Renal cortex interstitium (tissue), 15 donors: Measurements from ENCODE around the gene TMEM164. TPM values are rescaled to one million over a fixed set of nuclear protein-coding genes. Genes with fewer than 3 reads are reported as not detected.
"Not testable (repeated sequence)": the region's sequence is repeated elsewhere in the genome, so short reads cannot be mapped to it uniquely, and the experiment has no call there.

Experiments used
- DNase-seq, 11 donors: peaks; one replicate each; pipeline ENCODE4 v3.0.0-alpha.2; 2013; ENCODE audit warnings: low read depth in 9 of 11, low spot score in 4 of 11; ENCODE audit errors: extremely low read depth in 1 of 11
- long read RNA-seq, 16 experiments: transcript quantifications; one replicate each; lab custom pipeline, GENCODE V29; 2026
- polyA plus RNA-seq, 3 donors: library from polyadenylated mRNA; unstranded; fragments of 120-200 nt; gene quantifications; one replicate each; pipeline ENCODE4 v1.2.1, GENCODE V29; 2013; ENCODE audit not compliant: insufficient read length in 3 of 3

The TMEM164 gene
- 10 to 100 TPM; 36.6 to 40.8 (median 37.1) TPM for polyA plus RNA-seq
- long read RNA-seq, donor 1, full-length matches to known transcripts = 2 of 2 reads
- long read RNA-seq, donor 1, partial matches to known transcripts = 0 of 2 reads
- long read RNA-seq, donor 1, other reads (novel, unspliced or antisense) = 0 of 2 reads
- long read RNA-seq, donor 2, full-length matches to known transcripts = 4 of 4 reads
- long read RNA-seq, donor 2, partial matches to known transcripts = 0 of 4 reads
- long read RNA-seq, donor 2, other reads (novel, unspliced or antisense) = 0 of 4 reads
- long read RNA-seq, donor 3, full-length matches to known transcripts = 5 of 12 reads
- long read RNA-seq, donor 3, partial matches to known transcripts = 7 of 12 reads
- long read RNA-seq, donor 3, other reads (novel, unspliced or antisense) = 0 of 12 reads
- long read RNA-seq, donor 4, full-length matches to known transcripts = 1 of 1 reads
- long read RNA-seq, donor 4, partial matches to known transcripts = 0 of 1 reads
- long read RNA-seq, donor 4, other reads (novel, unspliced or antisense) = 0 of 1 reads
- long read RNA-seq, donor 5, full-length matches to known transcripts = 7 of 7 reads
- long read RNA-seq, donor 5, partial matches to known transcripts = 0 of 7 reads
- long read RNA-seq, donor 5, other reads (novel, unspliced or antisense) = 0 of 7 reads
- long read RNA-seq, donor 6, full-length matches to known transcripts = 5 of 5 reads
- long read RNA-seq, donor 6, partial matches to known transcripts = 0 of 5 reads
- long read RNA-seq, donor 6, other reads (novel, unspliced or antisense) = 0 of 5 reads
- long read RNA-seq, donor 7, full-length matches to known transcripts = 4 of 4 reads
- long read RNA-seq, donor 7, partial matches to known transcripts = 0 of 4 reads
- long read RNA-seq, donor 7, other reads (novel, unspliced or antisense) = 0 of 4 reads
- long read RNA-seq, donor 8, full-length matches to known transcripts = 6 of 6 reads
- long read RNA-seq, donor 8, partial matches to known transcripts = 0 of 6 reads
- long read RNA-seq, donor 8, other reads (novel, unspliced or antisense) = 0 of 6 reads
- long read RNA-seq, donor 9, full-length matches to known transcripts = 3 of 3 reads
- long read RNA-seq, donor 9, partial matches to known transcripts = 0 of 3 reads
- long read RNA-seq, donor 9, other reads (novel, unspliced or antisense) = 0 of 3 reads
- long read RNA-seq, donor 10, full-length matches to known transcripts = 3 of 3 reads
- long read RNA-seq, donor 10, partial matches to known transcripts = 0 of 3 reads
- long read RNA-seq, donor 10, other reads (novel, unspliced or antisense) = 0 of 3 reads
- long read RNA-seq, donor 11, full-length matches to known transcripts = 3 of 3 reads
- long read RNA-seq, donor 11, partial matches to known transcripts = 0 of 3 reads
- long read RNA-seq, donor 11, other reads (novel, unspliced or antisense) = 0 of 3 reads
- long read RNA-seq, donor 12, full-length matches to known transcripts = 1 of 1 reads
- long read RNA-seq, donor 12, partial matches to known transcripts = 0 of 1 reads
- long read RNA-seq, donor 12, other reads (novel, unspliced or antisense) = 0 of 1 reads
- long read RNA-seq, donor 13, full-length matches to known transcripts = 7 of 7 reads
- long read RNA-seq, donor 13, partial matches to known transcripts = 0 of 7 reads
- long read RNA-seq, donor 13, other reads (novel, unspliced or antisense) = 0 of 7 reads
- long read RNA-seq, donor 14, full-length matches to known transcripts = 2 of 2 reads
- long read RNA-seq, donor 14, partial matches to known transcripts = 0 of 2 reads
- long read RNA-seq, donor 14, other reads (novel, unspliced or antisense) = 0 of 2 reads
- long read RNA-seq, donor 15, full-length matches to known transcripts = 2 of 2 reads
- long read RNA-seq, donor 15, partial matches to known transcripts = 0 of 2 reads
- long read RNA-seq, donor 15, other reads (novel, unspliced or antisense) = 0 of 2 reads
- long read RNA-seq, donor 16, full-length matches to known transcripts = 14 of 14 reads
- long read RNA-seq, donor 16, partial matches to known transcripts = 0 of 14 reads
- long read RNA-seq, donor 16, other reads (novel, unspliced or antisense) = 0 of 14 reads

DNA sequence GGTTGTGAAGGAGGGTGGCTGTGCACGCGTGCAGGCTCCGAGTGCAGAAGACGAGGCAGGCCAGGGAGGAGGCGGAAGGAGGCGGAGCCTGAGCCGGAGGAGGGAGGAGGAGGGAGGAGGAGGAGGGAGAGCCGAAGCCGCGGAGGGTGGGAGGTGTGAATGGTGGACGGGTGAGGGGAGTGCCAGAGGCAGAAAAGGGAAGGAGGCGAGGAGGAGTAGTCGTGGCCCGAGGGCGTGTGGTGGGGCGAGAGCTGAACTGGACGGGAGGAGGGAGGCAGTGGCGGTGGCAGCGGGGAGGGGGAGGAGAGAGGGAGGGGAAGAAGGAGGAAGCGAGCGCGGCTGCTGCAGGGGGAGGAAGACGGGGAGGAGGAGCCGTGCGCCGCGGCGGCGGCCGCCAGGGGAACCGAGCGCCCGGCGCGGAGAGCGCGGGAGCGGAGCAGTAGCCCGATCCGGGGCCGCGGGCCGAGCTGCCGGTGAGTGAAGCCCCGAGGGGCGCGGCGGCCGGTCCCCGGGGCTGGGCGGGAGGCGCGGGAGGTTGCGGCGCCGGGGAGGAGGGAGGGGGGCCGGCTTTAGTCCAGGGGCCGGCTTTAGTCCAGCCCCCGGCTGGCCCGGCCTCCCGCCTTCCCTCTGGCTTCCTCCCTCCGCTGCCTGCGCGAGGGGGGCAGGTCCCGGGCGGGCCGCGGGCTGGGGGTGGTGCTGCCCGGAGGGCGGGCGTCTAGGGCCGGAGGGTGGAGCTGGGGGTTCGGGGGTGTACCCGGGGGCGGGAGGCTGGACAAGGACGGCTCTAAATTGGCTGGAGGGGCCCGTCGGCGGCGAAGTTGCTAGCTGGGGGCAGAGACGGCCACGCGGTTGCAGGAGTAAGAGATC is at the start of gene TMEM164:
TSS of gene TMEM164 (plus strand) at position 815 of the 867 bp plus-strand sequence. CDS start 661 bp downstream, outside the sequence.
- DNase-seq = peak in 10 of 11 donors; percentile 49 to 74 (median 64)

DNA sequence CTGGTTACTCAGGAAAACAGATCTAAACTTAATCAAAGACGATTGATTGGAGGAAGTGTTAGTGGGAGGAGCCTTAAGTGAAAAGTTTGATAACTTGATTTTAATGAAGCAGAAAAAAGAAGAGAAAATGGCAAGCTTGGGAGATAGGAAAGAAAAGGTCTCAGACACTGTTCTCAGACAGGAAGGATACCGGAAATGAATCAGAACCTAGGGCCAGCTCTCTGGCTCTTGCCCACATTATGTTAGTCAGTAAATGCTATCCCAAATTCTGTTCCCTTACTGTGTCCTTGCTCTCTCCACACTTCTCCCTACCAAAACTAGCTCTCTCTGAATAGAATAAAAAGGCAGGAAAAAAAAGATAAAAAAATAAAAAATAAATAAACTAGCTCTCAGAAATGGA is 48.6 kb upstream of the TMEM164 start:
- no peak for DNase-seq

DNA sequence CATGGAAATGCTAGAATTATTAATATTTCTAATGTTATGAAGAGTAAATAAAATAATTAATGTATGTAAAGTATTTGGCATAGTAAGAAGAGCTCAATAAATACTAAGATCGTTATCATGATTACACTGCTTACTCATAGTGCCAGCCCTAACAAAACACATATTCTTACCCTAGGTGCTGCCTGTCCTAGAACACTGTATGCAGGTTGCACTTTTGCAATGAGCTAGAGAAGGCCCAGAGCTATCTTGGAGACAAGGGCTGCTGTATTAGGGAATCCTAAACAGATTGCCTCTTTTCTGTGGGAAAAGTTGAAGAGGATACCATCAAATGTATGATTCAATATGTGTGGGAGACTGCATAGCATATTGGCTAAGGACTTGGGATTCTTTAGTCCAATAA is 48.0 kb upstream of the TMEM164 start:
- DNase-seq = no peak

DNA sequence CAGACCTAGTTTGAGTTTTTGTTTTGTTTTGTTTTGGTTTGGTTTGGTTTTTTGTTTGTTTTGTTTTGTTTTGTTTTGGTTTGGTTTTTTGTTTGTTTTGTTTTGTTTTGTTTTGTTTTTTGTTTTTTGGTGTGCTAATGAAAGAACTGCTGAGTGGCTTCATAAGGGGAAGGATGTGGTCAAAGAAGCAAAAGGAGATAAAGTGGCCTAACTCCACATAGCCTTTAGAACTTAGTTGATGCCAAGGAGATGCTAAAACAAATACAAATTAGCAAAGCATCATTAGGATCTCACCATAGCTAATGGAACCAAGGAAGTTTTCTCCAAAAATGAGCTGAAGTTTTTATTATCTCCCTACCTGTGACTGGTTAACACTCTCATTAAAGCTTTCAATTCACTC is 44.6 kb upstream of the TMEM164 start:
- no peak for DNase-seq

DNA sequence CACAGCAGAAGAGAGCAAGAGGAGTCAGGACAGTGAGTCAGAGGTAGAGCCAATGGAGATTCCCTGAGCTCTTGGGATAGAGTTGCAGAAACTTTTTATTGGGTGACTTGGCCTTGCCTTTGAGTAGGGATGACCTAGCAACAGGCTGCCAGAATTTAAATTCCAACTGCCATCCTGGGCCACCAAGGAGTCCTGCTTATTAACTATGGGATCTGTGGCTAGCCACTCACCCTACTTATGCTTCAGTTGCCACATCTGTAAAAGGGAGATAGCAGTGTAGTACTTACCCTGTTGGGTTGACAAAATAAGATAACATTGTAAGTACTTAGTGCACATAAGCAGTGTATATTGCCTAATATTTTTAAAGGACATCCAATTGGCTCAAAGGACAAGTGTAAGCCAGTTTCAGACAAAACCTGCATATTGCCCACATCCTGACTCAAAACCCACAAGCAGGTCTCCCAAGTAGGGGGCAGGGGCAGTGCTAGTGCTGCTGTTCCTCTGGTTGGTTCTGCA is 43.5 kb upstream of the TMEM164 start:
- no peak for DNase-seq

GRCh38 chrX:109964390-109964789 is 38.5 kb upstream of the TMEM164 start:
- no peak for DNase-seq

- DNase-seq = no peak
Measured at GRCh38 chrX:109966246-109966645, 36.7 kb upstream of the TMEM164 start.

DNA sequence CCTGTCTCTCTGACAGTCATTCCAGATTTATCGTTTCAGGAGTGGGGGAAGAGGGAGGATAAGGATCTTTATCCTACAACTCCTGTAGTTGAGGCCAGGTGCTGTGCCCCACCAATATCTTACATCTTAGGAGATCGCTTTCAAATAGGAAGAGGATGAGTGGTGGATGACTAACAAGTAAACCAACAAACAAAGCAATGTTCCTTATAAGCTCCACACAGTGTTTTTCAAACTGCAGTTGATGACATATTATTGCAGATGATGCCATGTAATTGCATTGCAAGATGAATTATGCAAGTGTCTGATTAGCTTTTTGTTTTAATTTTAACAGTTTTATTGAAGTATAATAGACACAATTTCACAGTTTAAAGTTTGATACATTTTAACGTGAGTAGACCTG is 35.8 kb upstream of the TMEM164 start:
- no peak for DNase-seq

DNA sequence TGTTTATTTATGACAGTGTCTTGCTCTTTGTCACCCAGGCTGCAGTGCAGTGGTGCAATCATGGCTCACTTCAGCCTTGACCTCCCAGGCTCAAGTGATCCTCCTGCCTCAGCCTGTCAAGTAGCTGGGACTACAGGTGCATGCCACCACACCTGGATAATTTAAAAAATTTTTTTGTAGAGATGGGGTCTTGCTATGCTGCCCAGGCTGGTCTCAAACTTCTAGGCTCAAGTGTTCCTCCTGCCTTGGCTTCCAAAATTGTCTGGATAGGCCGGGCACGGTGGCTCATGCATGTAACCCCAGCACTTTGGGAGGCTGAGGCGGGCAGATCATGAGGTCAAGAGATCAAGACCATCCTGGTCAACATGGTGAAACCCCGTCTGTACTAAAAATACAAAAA is 32.1 kb upstream of the TMEM164 start:
- DNase-seq = not testable (repeated sequence)

DNA sequence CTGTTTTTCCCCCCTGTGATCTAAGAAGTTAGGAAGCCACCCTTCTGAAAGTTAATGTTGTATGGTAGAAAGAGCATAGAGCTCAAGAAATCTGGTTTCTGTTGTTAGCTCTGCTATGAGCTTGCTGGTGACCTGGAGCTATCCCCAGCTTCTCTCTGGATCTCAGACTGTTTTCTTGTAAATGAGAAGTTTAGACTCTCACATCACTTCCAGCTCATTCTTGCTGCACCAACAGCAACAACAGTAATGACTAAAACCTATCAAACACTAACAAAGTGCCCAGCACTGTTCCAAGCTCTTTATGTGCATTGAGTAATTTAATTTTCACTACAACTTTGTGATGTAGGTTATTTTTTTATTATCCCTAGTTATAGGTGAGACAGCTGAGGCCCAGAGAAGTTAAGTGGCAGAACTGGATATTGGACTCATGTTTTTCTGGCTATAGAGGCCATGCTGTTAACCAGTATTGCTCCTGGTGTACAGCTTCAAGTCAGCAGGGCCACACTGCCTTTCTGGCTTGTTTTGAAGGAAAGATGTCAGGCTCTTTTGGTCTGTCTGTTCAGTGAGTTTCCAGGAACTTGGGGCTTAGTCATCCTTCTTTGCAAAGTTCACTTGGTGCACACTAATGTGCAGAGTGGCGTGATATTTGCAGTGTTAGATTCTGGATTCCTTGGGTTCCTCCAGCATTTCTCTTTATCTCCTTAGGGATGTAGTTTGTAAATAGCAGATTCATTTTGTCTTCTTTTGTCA is 27.8 kb upstream of the TMEM164 start:
- no peak for DNase-seq

DNA sequence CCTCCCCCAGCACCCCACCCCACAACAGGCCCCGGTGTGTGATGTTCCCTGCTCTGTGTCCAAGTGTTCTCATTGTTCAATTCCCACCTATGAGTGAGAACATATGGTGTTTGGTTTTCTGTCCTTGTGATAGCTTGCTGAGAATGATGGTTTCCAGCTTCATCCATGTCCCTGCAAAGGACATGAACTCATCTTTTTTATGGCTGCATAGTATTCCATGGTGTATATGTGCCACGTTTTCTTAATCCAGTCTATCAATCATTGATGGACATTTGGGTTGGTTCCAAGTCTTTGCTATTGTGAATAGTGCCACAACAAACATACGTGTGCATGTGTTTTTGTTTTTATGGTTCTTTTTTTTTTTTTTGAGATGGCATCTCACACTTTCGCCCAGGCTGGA is 17.7 kb upstream of the TMEM164 start:
- DNase-seq = not testable (repeated sequence)

DNA sequence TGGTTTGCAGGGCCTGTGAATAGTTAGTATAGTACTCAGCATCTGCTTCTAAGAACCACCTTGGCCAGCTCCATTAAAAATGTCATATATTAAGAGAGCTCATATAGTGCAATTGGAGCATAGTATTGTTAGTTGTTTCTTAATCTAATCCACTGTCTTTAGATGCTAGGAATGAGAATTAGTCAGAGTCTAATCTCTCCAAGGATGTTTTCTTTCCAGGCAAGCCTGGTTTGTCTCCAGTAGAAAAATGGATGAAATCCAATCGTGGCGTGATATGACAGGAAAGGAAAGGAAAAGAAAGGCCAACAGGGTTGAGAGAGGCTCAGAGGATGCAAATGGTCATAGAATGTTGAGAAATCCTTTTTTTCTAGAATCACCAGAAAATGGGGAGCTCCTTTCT is 15.0 kb upstream of the TMEM164 start:
- DNase-seq = no peak

- no peak for DNase-seq
Measured at GRCh38 chrX:109990582-109991276, 12.2 kb upstream of the TMEM164 start.

DNA sequence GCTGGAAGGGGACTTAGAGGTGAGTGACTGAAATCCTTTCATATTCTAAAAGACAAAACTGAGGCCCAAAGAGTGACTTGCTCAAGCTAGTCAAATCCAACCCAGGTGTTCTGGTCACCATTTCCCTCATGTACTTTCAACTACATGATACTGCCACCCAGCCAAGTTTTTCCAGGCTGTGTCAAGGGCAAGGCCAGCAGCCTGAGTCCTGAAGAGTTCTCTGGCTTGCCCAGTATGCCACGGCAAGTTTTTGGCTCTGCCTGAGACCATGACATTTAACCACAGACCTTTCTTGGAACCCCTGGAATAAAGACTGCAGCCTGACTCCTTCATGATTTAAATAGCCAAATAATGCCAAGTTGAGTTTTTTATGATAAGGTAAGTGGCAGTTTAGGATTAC is 10.7 kb upstream of the TMEM164 start:
- DNase-seq = no peak

- no peak for DNase-seq
Measured at GRCh38 chrX:109995155-109995554, 7.8 kb upstream of the TMEM164 start.
